ENCODE results near the gene BHLHA9. TPM values are rescaled to one million over a fixed set of nuclear protein-coding genes. Genes with fewer than 3 reads are reported as not detected.
A peak's percentile ranks its signal among the peaks of the same experiment; 100 is the strongest.

BHLHA9 gene
- total and polyA plus RNA-seq, 2 of the 8 experiments (the other 6 are each of a cell fraction or from before 2014, with no cell fraction given): 0.29 to 0.34 TPM

- no peak overlapping the region for H2BK12ac ChIP-seq (ENCODE audit: low read depth, low read length)
- H3K18ac ChIP-seq (ENCODE audit: extremely low read depth, low read length): no peak overlapping the region
- H3K4me3 ChIP-seq (ENCODE audit: extremely low read depth in 1 of 4, insufficient read depth in 2 of 4, low read depth in 3 of 4, low read length in 4 of 4): no peak overlapping the region
- H3K27me3 ChIP-seq (replicated peaks in 1 of 4; ENCODE audit: control insufficient read depth in 3 of 4, extremely low read depth in 1 of 4, insufficient read depth in 3 of 4, low read length in 3 of 4): peaks cover 0 to 12% (median 6%) of the 10 kb centered on the region in 4 experiments; a peak in 6 of 7 replicates
- 39% methylated on average over 22 of the region's 28 CpGs; no CpG with 5 or more reads in 1 of the 2 experiments for WGBS, 2 experiments (ENCODE audit: extremely low coverage in 1 of 2, insufficient coverage in 1 of 2, insufficient read length in 1 of 2, insufficient replicate concordance in 2 of 2, low coverage in 1 of 2, low lambda C conversion rate in 2 of 2, missing lambda C conversion rate in 1 of 2)
- CTCF ChIA-PET (ENCODE audit: partially characterized antibody): interaction anchor here (1.4 to 5.5 kb wide), 2 partner anchors 56 to 257 kb away, joined by 3 to 54 read pairs; no protein-coding TSS in a partner anchor
- peaks cover 0 to 7% (median 2%) of the 10 kb centered on the region in 4 experiments; a peak in 4 of 7 replicates for H3K4me1 ChIP-seq (replicated peaks in 1 of 4; ENCODE audit: control insufficient read depth in 3 of 4, insufficient read depth in 4 of 4, low read length in 3 of 4)
- DNase-seq (ENCODE audit: low read depth in 1 of 2, low spot score in 2 of 2): peak in 1 of 2 experiments; percentile 93
- no peaks in the 10 kb centered on the region for H3K79me2 ChIP-seq (ENCODE audit: control insufficient read depth in 1 of 2, insufficient read depth in 2 of 2, low read length in 2 of 2)
- H2BK20ac ChIP-seq (ENCODE audit: low read length): no peak overlapping the region
- no peak overlapping the region for H3K14ac ChIP-seq (ENCODE audit: insufficient read length)
- no peak overlapping the region for H2AK5ac ChIP-seq (ENCODE audit: low read depth, low read length)
- H4K91ac ChIP-seq (replicated peaks; ENCODE audit: insufficient read length, low read length): no peak overlapping the region
- no peak for FAIRE-seq
- peaks cover 0 to 3% of the 10 kb centered on the region in 2 experiments for H4K20me1 ChIP-seq (replicated peaks in 1 of 2; ENCODE audit: control insufficient read depth in 1 of 2, insufficient read depth in 2 of 2, low read length in 2 of 2)
- H2BK15ac ChIP-seq (ENCODE audit: low read length): no peak overlapping the region
- no peak overlapping the region for H3K23ac ChIP-seq (ENCODE audit: insufficient read length)
- no peaks in the 10 kb centered on the region for H3K36me3 ChIP-seq (ENCODE audit: control insufficient read depth in 2 of 4, insufficient read depth in 4 of 4, low read length in 3 of 4)
- no peak overlapping the region for H4K5ac ChIP-seq (ENCODE audit: insufficient read length, low read depth, low read length)
- H3K4ac ChIP-seq (replicated peaks; ENCODE audit: insufficient read length, low read depth, low read length): no peak overlapping the region
- H3K4me2 ChIP-seq (ENCODE audit: insufficient read depth in 1 of 2, low read depth in 2 of 2, low read length in 2 of 2): no peak overlapping the region
- H3K9ac ChIP-seq (replicated peaks in 1 of 4; ENCODE audit: extremely low read depth in 1 of 4, low read depth in 3 of 4, low read length in 3 of 4): no peak overlapping the region; a peak in 1 of 7 replicates
- peaks cover 6% of the 10 kb centered on the region; the same call in 1 of the 2 replicates for H3K23me2 ChIP-seq (ENCODE audit: low read depth, low read length)
- no peaks in the 10 kb centered on the region for H3K79me1 ChIP-seq (ENCODE audit: low read depth, low read length)
- no peak overlapping the region for H2BK5ac ChIP-seq (ENCODE audit: low read depth, low read length)
- no peak overlapping the region for H2BK120ac ChIP-seq (replicated peaks; ENCODE audit: low read depth, low read length)
- H3K9me3 ChIP-seq (ENCODE audit: insufficient read depth in 2 of 2, low read depth in 1 of 2, low read length in 1 of 2): no peaks in the 10 kb centered on the region
- POLR2A ChIA-PET (ENCODE audit: partially characterized antibody): no interaction called here
- H4K8ac ChIP-seq (ENCODE audit: extremely low read depth, insufficient read depth, low read length): no peak overlapping the region
- peak overlapping the region; percentile 90 for H3K56ac ChIP-seq (replicated peaks; ENCODE audit: insufficient read length, low read depth, low read length)
- H2AFZ ChIP-seq (ENCODE audit: low read length): no peak overlapping the region
- no peak overlapping the region for H3K27ac ChIP-seq (ENCODE audit: low read depth, low read length)
- TF ChIP-seq MAX (IDR thresholded peaks at IDR 0.05) (peak; percentile 70), RAD21 (IDR thresholded peaks at IDR 0.05 in 1 of 2, conservative IDR thresholded peaks at IDR 0.05 in 1 of 2; ENCODE audit: low read depth in 2 of 2, low read length in 2 of 2) (peak; percentile 96), SAP30 (IDR thresholded peaks at IDR 0.05; ENCODE audit: insufficient read depth, insufficient replicate concordance, low read length) (no peak), SIN3A (conservative IDR thresholded peaks at IDR 0.05 in 1 of 2, IDR thresholded peaks at IDR 0.05 in 1 of 2; ENCODE audit: low read depth in 1 of 2, low read length in 2 of 2) (no peak), CTCF (IDR thresholded peaks at IDR 0.05; ENCODE audit: control extremely low read depth in 1 of 3, insufficient read depth in 1 of 3, low read depth in 1 of 3, low read length in 3 of 3) (peak; percentile 83 to 96 (median 93)), E2F6 (IDR thresholded peaks at IDR 0.05) (peak; percentile 48; the same call in 1 of the 2 replicates), CREB1 (IDR thresholded peaks at IDR 0.05) (peak; percentile 25; the same call in 1 of the 2 replicates)
Observed at GRCh38 chr17:1275962-1276736, 5.9 kb downstream of the BHLHA9 start.
